GM12864 (cell line): ENCODE data around the gene GFRA3.
A peak's percentile ranks its signal among the peaks of the same experiment; 100 is the strongest.
"Not testable (repeated sequence)": the region's sequence is repeated elsewhere in the genome, so short reads cannot be mapped to it uniquely, and the experiment has no call there.

Experiments used
- DNase-seq: peaks from one replicate; pipeline ENCODE4 v3.0.0-alpha.2; 2011; ENCODE audit warnings: low read depth
- H3K4me3 ChIP-seq: 2 replicates; pipeline ENCODE4 v1.5.1; 2011; ENCODE audit warnings: mild to moderate bottlenecking, low read depth, low read length, control low read depth
- TF ChIP-seq, protein P1 (sequence below): IDR thresholded peaks from 2 replicates; pipeline ENCODE4 v1.5.1; 2011; ENCODE audit warnings: low read depth, mild to moderate bottlenecking, moderate library complexity, low read length, control low read depth, inconsistent platforms; ENCODE audit errors: missing control alignments

GFRA3 gene, protein sequence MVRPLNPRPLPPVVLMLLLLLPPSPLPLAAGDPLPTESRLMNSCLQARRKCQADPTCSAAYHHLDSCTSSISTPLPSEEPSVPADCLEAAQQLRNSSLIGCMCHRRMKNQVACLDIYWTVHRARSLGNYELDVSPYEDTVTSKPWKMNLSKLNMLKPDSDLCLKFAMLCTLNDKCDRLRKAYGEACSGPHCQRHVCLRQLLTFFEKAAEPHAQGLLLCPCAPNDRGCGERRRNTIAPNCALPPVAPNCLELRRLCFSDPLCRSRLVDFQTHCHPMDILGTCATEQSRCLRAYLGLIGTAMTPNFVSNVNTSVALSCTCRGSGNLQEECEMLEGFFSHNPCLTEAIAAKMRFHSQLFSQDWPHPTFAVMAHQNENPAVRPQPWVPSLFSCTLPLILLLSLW

DNA sequence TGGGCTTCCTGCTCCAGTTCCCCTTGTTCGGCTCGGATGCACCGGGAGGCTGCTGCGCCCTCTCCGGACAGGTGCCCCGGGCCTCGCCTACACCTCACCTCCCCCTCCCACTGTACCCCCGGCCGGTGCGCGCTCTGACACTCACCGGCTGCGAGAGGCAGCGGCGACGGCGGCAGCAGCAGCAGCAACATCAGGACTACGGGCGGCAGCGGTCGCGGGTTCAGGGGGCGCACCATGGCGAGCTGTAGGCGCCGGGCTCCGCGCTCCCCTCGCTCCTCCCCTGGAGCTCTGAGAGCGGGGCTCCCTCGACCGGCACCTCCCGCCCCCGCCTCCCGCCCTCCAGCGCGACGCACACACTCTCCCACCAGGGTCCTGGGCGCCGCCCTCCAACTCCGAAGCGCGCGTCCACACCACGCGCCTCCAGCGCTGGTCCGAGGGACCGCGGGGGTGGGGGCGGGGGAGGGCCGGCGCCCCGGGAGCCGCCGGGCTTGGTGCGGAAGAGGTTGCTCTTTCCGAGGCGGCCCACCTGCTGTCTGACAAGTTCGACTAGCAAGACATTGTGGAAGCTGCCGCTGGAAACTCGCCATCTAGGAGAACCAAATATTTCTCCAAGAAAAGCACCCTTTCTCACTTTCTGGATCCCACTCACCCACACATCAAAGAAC, at the start of gene GFRA3:
Gene GFRA3, minus strand, starts transcription at position 433 of the 665 bp plus-strand sequence. Its CDS starts 197 bp downstream, at position 236.
- peak within 1 kb of the TSS; percentile 15; the same call in 1 of the 2 replicates for H3K4me3 ChIP-seq
- no peak for DNase-seq

DNA sequence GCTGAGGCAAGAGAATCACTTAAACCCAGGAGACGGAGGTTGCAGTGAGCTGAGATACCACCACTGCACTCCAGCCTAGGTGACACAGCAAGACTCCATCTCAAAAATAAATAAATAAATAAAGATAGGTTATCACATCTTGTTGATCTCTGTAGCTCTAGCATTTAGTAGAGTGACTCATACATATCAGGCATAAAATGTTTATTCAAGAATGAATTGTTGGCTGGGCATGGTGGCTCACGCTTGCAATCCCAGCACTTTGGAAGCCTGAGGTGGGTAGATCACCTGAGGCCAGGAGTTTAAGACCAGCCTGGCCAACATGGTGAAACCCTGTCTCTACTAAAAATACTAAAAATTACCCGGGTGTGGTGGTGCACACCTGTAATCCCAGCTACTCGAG, 43.8 kb upstream of the GFRA3 start:
- DNase-seq, H3K4me3 ChIP-seq: not testable (repeated sequence)

More for the DNA sequence above, at the start of gene GFRA3:
- TF ChIP-seq, protein P1, sequence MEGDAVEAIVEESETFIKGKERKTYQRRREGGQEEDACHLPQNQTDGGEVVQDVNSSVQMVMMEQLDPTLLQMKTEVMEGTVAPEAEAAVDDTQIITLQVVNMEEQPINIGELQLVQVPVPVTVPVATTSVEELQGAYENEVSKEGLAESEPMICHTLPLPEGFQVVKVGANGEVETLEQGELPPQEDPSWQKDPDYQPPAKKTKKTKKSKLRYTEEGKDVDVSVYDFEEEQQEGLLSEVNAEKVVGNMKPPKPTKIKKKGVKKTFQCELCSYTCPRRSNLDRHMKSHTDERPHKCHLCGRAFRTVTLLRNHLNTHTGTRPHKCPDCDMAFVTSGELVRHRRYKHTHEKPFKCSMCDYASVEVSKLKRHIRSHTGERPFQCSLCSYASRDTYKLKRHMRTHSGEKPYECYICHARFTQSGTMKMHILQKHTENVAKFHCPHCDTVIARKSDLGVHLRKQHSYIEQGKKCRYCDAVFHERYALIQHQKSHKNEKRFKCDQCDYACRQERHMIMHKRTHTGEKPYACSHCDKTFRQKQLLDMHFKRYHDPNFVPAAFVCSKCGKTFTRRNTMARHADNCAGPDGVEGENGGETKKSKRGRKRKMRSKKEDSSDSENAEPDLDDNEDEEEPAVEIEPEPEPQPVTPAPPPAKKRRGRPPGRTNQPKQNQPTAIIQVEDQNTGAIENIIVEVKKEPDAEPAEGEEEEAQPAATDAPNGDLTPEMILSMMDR = no peak

DNA sequence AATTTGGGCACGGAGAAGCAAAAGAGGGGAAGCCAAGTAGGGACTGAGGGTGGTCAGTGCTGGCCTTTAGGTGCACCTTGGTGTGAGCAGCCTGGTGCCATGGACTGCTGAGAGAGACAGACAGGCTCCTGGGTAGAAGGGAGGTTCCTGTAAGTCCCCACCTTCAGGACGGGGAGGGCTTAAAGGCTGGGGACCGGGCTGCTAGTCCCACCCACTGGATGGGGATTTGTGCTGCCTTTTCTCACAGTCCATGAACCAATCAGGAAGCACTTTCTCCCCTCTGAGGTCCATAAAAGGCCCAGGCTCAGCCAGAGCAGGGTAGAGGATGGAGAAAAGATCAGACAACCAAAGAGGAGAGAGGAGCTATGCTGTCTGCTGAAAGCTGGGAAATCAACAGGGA, 41.9 kb upstream of the GFRA3 start:
- DNase-seq = no peak
- no peak overlapping the region for H3K4me3 ChIP-seq
- TF ChIP-seq, protein P1 = no peak

DNA sequence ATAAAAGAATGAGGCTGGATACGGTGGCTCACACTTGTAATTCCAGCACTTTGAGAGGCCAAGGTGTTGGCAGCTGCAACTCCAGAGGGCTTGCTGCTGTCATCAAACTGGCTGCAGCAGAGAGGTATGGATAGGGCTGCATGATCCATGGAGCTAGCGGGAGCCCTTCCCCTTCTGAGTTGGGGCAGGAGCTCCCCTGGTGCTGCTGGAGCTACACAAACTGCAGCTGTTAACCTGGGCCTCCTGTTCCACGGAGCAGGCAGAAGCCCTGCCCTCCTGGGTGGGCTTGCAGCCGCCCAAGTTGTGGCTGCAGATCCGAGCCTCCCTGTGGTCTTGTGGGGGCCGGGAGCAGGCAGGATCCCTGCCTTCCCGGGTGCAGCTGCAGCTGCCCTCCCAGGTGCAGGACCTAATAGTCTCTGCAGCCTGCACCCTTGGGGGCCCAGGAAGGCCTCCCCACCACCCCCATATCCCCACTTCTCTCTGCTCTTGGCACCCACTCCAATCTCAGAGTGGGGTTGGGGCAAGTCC, 41.4 kb upstream of the GFRA3 start:
- no peak overlapping the region for H3K4me3 ChIP-seq
- TF ChIP-seq, protein P1 = no peak
- no peak for DNase-seq

DNA sequence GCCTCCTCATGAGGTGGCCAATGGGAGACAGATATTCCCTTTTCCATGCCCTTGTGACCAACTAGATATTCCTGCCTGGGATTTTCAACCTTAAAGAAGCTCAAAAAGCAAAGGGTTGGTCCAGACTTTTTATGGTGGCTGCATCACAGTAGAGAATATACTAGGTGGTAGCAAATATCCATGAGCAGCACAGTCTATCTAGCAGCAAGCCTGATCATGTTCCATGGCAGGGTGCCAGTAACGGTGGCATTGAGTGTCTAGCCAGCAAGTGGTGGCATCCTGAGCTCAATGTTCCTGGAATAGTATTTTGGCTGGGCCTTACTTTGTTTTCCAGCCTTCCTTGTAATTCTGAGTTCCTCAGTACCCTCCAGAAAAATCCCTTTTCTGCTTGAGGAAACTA, 31.4 kb upstream of the GFRA3 start:
- TF ChIP-seq, protein P1 = no peak
- DNase-seq = no peak
- no peak overlapping the region for H3K4me3 ChIP-seq

DNA sequence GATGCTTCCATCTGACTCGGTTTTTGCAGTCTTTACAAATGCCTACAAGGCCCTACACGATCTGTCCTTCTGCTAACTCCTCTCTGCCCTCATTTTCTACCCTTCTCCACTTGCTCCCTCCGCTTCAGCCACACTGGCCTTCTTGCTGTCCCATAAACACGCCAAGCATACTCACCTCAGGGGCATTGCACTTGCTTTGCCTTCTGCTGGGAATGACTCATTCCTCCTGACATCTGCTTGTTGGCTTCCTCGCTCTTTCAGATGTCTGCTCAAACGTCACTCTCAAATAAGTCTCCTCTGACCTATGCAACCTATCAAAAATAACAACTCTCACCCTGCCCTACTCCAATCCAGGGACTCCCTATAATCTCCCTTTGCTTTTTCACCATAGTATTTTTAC, 29.0 kb upstream of the GFRA3 start:
- no peak overlapping the region for H3K4me3 ChIP-seq
- TF ChIP-seq, protein P1 = no peak
- no peak for DNase-seq

DNA sequence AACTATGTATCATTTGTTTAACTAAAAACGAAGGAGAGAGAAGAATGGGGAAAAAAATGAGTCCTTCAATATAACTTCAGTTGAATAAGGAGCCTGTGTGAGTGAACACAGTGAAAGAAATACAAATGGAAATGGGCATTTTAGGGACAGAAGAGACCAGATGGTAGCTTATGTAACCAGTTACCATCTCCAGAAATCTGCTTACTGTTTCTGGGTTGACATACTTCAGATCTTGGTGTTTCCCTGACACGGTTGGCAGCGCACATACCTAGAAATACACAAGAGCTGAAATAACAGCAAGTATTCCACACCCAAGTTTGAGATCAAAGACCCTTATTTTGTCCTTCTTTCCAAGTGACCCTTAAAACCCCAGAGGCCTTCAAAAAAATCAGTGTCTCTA, 14.9 kb upstream of the GFRA3 start:
- DNase-seq = no peak
- no peak overlapping the region for H3K4me3 ChIP-seq
- TF ChIP-seq, protein P1 = no peak
